SU-DHL-6 (cell line): ENCODE results near the gene LIMD2.

Experiments used
- H2AFZ ChIP-seq: fragments of 200-600 bp; sonication (generic); 2 replicates; pipeline ENCODE4 v1.6.1; 2014; ENCODE audit warnings: low read depth, mild to moderate bottlenecking, moderate library complexity, mixed read lengths, antibody characterized with exemption, low read length; ENCODE audit not compliant: severe bottlenecking
- H3F3A ChIP-seq: fragments of 200-600 bp; shearing (Covaris generic); 2 replicates; pipeline ENCODE4 v1.6.0; 2016; ENCODE audit warnings: antibody characterized with exemption, mild to moderate bottlenecking; ENCODE audit not compliant: insufficient read depth
- H3K27ac ChIP-seq: fragments of 200-600 bp; sonication (generic); 2 replicates; pipeline ENCODE4 v1.5.1; 2016; ENCODE audit warnings: low read depth, mild to moderate bottlenecking, low read length, moderate library complexity, mixed read lengths
- H3K27me3 ChIP-seq: fragments of 200-600 bp; sonication (generic), shearing (Covaris generic); 2 replicates; pipeline ENCODE4 v1.6.0; 2014; ENCODE audit warnings: mild to moderate bottlenecking, low read length
- H3K36me3 ChIP-seq: fragments of 200-600 bp; sonication (generic); 2 replicates; pipeline ENCODE4 v1.6.1; 2014; ENCODE audit warnings: mild to moderate bottlenecking, low read length, mixed read lengths
- H3K4me2 ChIP-seq: fragments of 300-600, 200-600 bp; shearing (Covaris generic), sonication (generic); 2 replicates; pipeline ENCODE4 v1.6.0; 2014; ENCODE audit warnings: low read length, low read depth, mild to moderate bottlenecking; ENCODE audit not compliant: poor library complexity, severe bottlenecking
- H3K4me3 ChIP-seq: fragments of 200-600 bp; sonication (generic); 2 replicates; pipeline ENCODE4 v1.5.1; 2014; ENCODE audit warnings: antibody characterized with exemption, low read length, mild to moderate bottlenecking, mixed read lengths; ENCODE audit not compliant: insufficient read depth, poor library complexity, severe bottlenecking
- H3K79me2 ChIP-seq: fragments of 200-600 bp; sonication (generic); 2 replicates; pipeline ENCODE4 v1.6.1; 2014; ENCODE audit warnings: mild to moderate bottlenecking, low read length, moderate library complexity; ENCODE audit not compliant: insufficient read depth
- H3K9ac ChIP-seq: fragments of 200-600 bp; sonication (generic); 2 replicates; pipeline ENCODE4 v1.7.0; 2014; ENCODE audit warnings: mild to moderate bottlenecking, low read length
- H3K9me2 ChIP-seq: fragments of 200-600 bp; sonication (generic); replicated peaks from 2 replicates; pipeline ENCODE4 v1.6.1; 2014; ENCODE audit warnings: low read length; ENCODE audit not compliant: insufficient read depth
- H3K9me3 ChIP-seq: fragments of 200-600 bp; sonication (generic); 2 replicates; pipeline ENCODE4 v1.6.1; 2014; ENCODE audit warnings: low read length, mixed read lengths; ENCODE audit not compliant: insufficient read depth
- H4K20me1 ChIP-seq: fragments of 200-600 bp; sonication (generic); 2 replicates; pipeline ENCODE4 v1.6.1; 2014; ENCODE audit warnings: low read depth, mild to moderate bottlenecking, antibody characterized with exemption, low read length, moderate library complexity, mixed read lengths
- CTCF ChIP-seq: fragments of 200-600 bp; sonication (generic); IDR thresholded peaks from one replicate; pipeline ENCODE4 v1.5.1; 2017; ENCODE audit warnings: antibody characterized with exemption, mild to moderate bottlenecking, low read length, moderate library complexity; ENCODE audit not compliant: insufficient read depth, poor library complexity, severe bottlenecking
- EZH2phosphoT487 ChIP-seq: fragments of 200-600 bp; sonication (generic), shearing (Covaris generic); conservative IDR thresholded peaks from 2 replicates; pipeline ENCODE4 v1.6.1; 2018; ENCODE audit warnings: mild to moderate bottlenecking, antibody characterized with exemption, low read length, moderate library complexity, mixed read lengths

Gene LIMD2

GRCh38 chr17:63718988-63719387, 19.1 kb upstream of the LIMD2 start:
- H3K27me3 ChIP-seq: no peaks in the 10 kb centered on the region
- no peak overlapping the region for H3K4me2 ChIP-seq
- H3F3A ChIP-seq: peaks cover 13% of the 10 kb centered on the region; the same call in 1 of the 2 replicates
- H3K9me3 ChIP-seq: no peaks in the 10 kb centered on the region
- H3K79me2 ChIP-seq: no peaks in the 10 kb centered on the region
- H2AFZ ChIP-seq: no peak overlapping the region
- no peak overlapping the region for H3K9ac ChIP-seq
- no peaks in the 10 kb centered on the region for H3K9me2 ChIP-seq
- TF ChIP-seq EZH2phosphoT487: no peak
- TF ChIP-seq CTCF: no peak
- H3K27ac ChIP-seq: no peak overlapping the region
- no peaks in the 10 kb centered on the region for H4K20me1 ChIP-seq
- H3K4me3 ChIP-seq: no peak overlapping the region
- peaks cover 9% of the 10 kb centered on the region; the same call in 1 of the 2 replicates for H3K36me3 ChIP-seq

DNA sequence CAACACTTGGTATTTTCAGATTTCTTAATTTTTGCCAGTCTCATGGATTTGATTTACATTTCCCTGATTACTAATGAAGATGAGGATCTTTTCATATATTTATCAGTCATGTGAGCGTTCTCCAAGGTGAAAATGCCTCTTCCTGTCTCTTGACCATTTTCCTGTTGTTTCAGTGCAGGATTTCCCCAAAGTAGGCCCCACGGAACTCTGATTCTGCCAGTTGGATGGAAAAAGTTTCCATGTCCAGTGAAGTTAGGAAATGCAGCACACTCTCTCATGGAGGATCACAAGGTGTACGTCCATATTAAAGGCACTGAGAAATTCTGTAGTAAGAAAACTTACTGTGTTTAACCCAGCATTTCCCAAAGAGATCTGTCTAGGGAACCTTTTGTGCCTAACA, 16.5 kb upstream of the LIMD2 start:
- TF ChIP-seq CTCF (no peak), EZH2phosphoT487 (no peak)
- Histone ChIP-seq H3K9me3 (no peaks in the 10 kb centered on the region), H3K79me2 (no peaks in the 10 kb centered on the region), H3K4me3 (no peak overlapping the region), H3K9me2 (no peaks in the 10 kb centered on the region), H3K9ac (no peak overlapping the region), H3K27ac (no peak overlapping the region), H2AFZ (no peak overlapping the region), H3K36me3 (0 out of 2 replicates have a peak, but pooled peaks cover 3% of the 10 kb centered on the region), H3F3A (no peaks in the 10 kb centered on the region), H3K27me3 (no peaks in the 10 kb centered on the region), H4K20me1 (no peaks in the 10 kb centered on the region), H3K4me2 (no peak overlapping the region)

DNA sequence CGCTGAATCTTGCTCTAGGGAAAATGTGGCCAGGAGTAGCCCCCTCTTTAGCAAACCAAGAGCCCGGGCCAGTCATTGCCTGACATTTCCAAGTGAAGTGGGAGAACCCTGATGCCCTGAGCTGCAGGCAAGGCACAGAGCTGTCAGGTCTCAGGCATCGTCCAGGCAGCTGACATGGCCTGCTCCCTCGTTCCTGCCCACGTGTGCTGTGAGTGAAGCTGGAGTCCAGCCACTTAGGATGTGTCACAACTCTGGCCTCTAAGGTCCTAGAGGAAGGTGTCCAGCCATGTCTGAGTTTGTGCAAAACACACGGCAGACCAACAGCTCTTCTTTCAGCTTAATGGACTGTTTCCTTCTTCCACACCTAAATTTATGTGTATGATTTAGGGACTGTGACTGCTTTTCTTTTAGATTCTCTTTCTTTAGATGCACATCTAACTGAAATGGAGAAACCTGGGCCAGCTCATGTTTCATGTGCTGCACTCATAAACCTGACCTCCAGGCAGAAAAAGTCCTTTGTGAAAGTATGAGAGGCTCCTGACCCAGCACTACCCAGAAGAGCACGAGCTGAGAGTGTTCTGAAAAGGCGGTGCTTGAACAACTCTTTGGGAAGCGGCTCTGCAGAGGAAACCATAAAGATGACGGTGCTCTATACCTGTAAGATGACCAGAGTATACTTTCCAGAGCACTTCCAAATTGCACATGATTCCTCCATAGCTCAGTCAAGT, 14.8 kb upstream of the LIMD2 start:
- no peaks in the 10 kb centered on the region for H3K79me2 ChIP-seq
- H3K9me3 ChIP-seq: no peaks in the 10 kb centered on the region
- no peak overlapping the region for H2AFZ ChIP-seq
- H3K9ac ChIP-seq: no peak overlapping the region
- no peak overlapping the region for H3K4me2 ChIP-seq
- H3F3A ChIP-seq: no peaks in the 10 kb centered on the region
- no peak overlapping the region for H3K4me3 ChIP-seq
- no peak overlapping the region for H3K27ac ChIP-seq
- no peaks in the 10 kb centered on the region for H3K9me2 ChIP-seq
- no peaks in the 10 kb centered on the region for H4K20me1 ChIP-seq
- TF ChIP-seq EZH2phosphoT487 (no peak), CTCF (no peak)
- H3K36me3 ChIP-seq: 0 out of 2 replicates have a peak, but pooled peaks cover 3% of the 10 kb centered on the region
- no peaks in the 10 kb centered on the region for H3K27me3 ChIP-seq
